SK-N-MC (cell line): ENCODE measurements around the gene COX4I2.

ENCODE experiments used
- EZH2 ChIP-seq: fragments of 200-600 bp; sonication (generic); IDR thresholded peaks from one replicate; pipeline ENCODE4 v1.6.1; 2017; ENCODE audit warnings: antibody characterized with exemption
- POLR2AphosphoS5 ChIP-seq: IDR thresholded peaks from 2 replicates; pipeline ENCODE4 v1.6.1; 2012; ENCODE audit warnings: mild to moderate bottlenecking, low read depth, low read length, borderline replicate concordance

- TF ChIP-seq EZH2 (no peak), POLR2AphosphoS5 (no peak)
These were observed 56.4 kb downstream of the COX4I2 start for GRCh38 chr20:31693987-31694661.
